ENCODE measurements around the gene CCDC88B. TPM values are rescaled to one million over a fixed set of nuclear protein-coding genes. Genes with fewer than 3 reads are reported as not detected.

Gene CCDC88B
- total RNA-seq, 2 donors from 2014 or later = 119 to 126 TPM

DNA sequence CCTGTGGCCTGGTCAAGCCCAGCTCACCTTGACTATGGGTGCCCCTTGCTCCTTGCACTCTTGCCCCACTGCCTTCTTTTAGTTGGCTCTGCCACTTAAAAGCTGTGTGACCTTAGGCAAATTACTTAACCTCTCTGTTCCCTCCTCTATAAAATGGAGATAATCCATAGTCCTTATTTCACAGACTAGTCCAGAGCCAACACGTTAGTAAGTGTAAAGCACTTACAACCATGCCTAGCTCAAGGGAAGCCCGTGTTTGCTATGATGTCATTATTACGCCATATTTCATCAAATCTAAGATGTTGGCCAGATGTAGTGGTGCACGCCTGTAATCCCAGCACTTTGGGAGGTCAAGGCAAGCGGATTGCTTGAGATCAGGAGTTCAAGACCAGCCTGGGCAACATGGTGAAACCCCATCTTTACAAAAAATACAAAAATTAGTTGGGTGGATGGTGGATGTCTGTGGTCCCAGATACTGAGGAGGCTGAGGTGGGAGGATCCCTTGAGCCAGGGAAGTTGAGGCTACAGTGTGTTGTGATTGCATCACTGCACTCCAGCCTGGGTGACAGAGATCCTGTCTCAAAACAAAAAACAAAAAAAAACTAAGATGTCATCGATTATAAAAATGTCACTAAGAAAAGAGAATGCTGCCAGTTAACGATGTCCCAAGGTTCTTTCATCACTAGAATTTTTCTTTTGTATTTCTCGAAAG lies 2.3 kb upstream of the CCDC88B start:
- ATAC-seq (replicated peaks in 1 of 2) (no peak), DNase-seq (no peak)
- Mint-ChIP-seq H3K9me3 (no peaks in the 10 kb centered on the region), H3K4me3 (peak overlapping the region in 1 of 2 donors; percentile 87), H3K27me3 (ENCODE audit: low read depth) (no peaks in the 10 kb centered on the region), H3K4me1 (ENCODE audit: low read depth) (peaks cover 56% of the 10 kb centered on the region), H3K36me3 (ENCODE audit: insufficient read depth in 2 of 2) (peaks cover 0 to 12% of the 10 kb centered on the region in 2 donors), H3K27ac (peak overlapping the region; percentile 48)

DNA sequence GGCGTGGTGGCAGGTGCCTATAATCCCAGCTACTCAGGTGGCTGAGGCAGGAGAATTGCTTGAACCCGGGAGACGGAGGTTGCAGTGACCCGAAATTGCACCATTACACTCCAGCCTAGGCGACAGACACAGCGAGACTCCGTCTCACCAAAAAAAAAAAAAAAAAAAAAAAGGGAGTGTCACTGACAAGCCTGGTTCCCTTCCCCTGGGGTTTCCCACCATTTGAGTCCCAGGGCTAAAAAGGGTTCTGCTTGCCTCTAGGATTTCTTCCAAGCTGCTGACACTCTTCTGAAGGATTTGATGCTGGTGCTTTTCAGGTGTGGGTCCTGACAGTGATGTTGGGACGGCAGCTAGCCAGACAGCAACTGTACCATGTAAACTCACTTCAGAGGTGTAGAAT lies 1.3 kb upstream of the CCDC88B start:
- H3K36me3 Mint-ChIP-seq (ENCODE audit: insufficient read depth in 2 of 2) = peaks cover 0 to 12% of the 10 kb centered on the region in 2 donors
- no peak for DNase-seq
- peak overlapping the region; percentile 87 to 96 for H3K4me3 Mint-ChIP-seq
- no peaks in the 10 kb centered on the region for H3K9me3 Mint-ChIP-seq
- no peak for ATAC-seq (replicated peaks in 1 of 2)
- peaks cover 60% of the 10 kb centered on the region for H3K4me1 Mint-ChIP-seq (ENCODE audit: low read depth)
- H3K27me3 Mint-ChIP-seq (ENCODE audit: low read depth) = no peaks in the 10 kb centered on the region
- H3K27ac Mint-ChIP-seq = peak overlapping the region; percentile 82

GRCh38 chr11:64339286-64339685 lies 718 bp upstream of the CCDC88B start:
- Mint-ChIP-seq H3K4me1 (ENCODE audit: low read depth) (peaks cover 60% of the 10 kb centered on the region), H3K4me3 (peak overlapping the region; percentile 87 to 96), H3K9me3 (no peaks in the 10 kb centered on the region), H3K27me3 (ENCODE audit: low read depth) (no peaks in the 10 kb centered on the region), H3K27ac (peak overlapping the region; percentile 82), H3K36me3 (ENCODE audit: insufficient read depth in 2 of 2) (peaks cover 0 to 12% of the 10 kb centered on the region in 2 donors)
- DNase-seq (no peak), ATAC-seq (replicated peaks in 1 of 2) (no peak)

GRCh38 chr11:64340671-64341335 lies 799 bp downstream of the CCDC88B start:
- peak; percentile 55 to 56 for ATAC-seq (replicated peaks in 1 of 2)
- Mint-ChIP-seq H3K4me3 (peak overlapping the region; percentile 87 to 96), H3K36me3 (ENCODE audit: insufficient read depth in 2 of 2) (peaks cover under 1 to 17% of the 10 kb centered on the region in 2 donors), H3K9me3 (no peaks in the 10 kb centered on the region), H3K4me1 (ENCODE audit: low read depth) (peaks cover 58% of the 10 kb centered on the region), H3K27ac (peak overlapping the region; percentile 97), H3K27me3 (ENCODE audit: low read depth) (no peaks in the 10 kb centered on the region)
- peak; percentile 86 to 87 for DNase-seq

DNA sequence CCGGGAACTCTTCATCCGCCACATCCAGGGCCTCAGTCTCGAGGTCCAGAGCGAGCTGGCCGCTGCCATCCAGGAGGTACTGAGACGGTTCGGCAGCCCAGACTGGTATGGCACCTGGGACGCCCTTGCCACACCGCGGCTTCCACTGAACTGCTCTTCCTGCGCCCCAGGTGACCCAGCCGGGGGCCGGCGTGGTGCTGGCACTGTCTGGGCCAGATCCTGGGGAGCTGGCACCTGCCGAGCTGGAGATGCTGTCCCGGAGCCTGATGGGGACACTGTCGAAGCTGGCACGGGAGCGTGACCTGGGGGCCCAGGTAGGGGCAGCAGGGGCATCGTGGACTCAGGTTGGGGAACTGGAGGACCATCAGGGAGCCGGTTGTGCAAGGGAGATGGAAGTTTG lies 1.4 kb downstream of the CCDC88B start:
- ATAC-seq (replicated peaks in 1 of 2) (no peak), DNase-seq (no peak)
- Mint-ChIP-seq H3K9me3 (no peaks in the 10 kb centered on the region), H3K4me3 (peak overlapping the region; percentile 87 to 96), H3K4me1 (ENCODE audit: low read depth) (peaks cover 58% of the 10 kb centered on the region), H3K36me3 (ENCODE audit: insufficient read depth in 2 of 2) (peaks cover 2 to 17% of the 10 kb centered on the region in 2 donors), H3K27me3 (ENCODE audit: low read depth) (no peaks in the 10 kb centered on the region), H3K27ac (no peak overlapping the region)

DNA sequence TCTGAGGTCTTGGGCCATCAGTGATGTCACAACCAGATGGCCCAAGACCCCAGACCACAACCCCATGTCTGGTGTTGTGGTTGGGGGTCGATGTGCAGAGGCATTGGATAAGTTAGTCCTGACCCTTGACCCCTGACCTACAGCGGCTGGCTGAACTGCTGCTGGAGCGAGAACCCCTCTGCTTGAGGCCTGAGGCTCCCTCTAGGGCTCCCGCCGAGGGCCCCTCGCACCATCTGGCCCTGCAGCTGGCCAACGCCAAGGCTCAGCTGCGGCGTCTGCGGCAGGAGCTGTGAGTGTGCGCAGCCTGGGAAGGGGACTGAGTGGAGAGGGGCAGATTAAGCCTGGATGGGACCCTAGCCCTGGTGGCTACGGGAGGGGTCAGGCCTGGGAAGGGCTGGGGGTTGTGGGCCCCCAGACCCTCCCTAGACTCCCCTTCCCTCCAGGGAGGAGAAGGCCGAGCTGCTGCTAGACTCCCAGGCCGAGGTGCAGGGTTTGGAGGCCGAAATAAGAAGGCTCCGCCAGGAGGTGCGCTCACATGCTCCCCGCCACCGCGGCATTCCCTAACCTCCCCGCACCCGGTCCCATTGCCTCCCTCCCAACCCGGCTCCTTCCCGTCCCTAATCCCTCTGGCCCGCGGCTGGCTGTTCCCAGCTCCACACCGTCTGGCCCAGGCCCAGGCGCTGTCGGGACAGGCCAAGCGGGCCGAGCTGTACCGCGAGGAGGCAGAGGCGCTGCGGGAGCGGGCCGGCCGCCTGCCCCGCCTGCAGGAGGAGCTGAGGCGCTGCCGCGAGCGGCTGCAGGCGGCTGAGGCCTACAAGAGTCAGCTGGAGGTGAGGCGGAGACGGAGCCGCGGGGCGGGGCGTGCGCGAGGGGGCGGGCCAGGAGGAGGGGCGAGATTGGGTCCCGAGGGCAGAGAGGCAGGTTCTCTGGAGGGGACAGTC lies 2.1 kb downstream of the CCDC88B start:
- DNase-seq = peak; percentile 95 to 96

DNA sequence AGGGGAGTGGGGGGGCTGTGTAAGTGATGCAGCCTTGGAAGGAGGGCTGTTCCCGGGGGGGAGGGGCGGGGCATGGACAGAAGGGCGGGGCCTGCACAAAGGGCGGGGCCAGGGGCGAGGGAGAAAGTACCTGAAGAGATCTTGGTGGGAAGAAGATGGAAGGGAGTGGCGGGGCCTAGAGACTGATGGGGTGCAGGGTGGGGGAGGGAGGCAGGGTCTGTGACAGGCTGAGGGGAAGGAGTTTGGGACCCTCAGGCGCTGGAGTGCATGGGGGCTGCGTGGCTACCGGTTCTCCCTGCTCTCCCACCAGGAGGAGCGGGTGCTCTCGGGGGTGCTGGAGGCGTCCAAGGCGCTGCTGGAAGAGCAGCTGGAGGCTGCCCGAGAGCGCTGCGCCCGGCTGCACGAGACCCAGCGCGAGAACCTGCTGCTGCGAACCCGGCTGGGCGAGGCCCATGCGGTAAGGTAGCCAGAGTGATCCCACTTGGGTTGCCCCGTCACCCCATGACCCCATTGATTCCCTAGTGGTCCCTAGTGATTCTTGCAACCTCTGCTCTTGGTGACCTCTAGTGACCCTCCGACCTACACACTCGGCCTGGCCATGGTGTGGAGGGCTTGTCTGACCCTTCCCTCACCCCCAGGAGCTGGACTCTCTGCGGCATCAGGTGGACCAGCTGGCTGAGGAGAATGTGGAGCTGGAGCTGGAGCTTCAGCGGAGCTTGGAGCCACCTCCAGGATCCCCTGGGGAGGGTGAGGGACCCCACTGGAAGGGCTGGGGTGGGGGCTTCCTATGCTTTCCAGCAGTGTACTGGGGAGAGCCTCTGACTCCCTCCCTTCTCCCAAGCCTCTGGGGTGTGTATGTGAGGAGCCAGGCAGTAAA lies 3.1 kb downstream of the CCDC88B start:
- H3K4me3 Mint-ChIP-seq = peak overlapping the region; percentile 1 to 96
- ATAC-seq (replicated peaks in 1 of 2) (no peak), DNase-seq (no peak)
- H3K27ac Mint-ChIP-seq = no peak overlapping the region
- H3K36me3 Mint-ChIP-seq (ENCODE audit: insufficient read depth in 2 of 2) = peaks cover 4 to 15% of the 10 kb centered on the region in 2 donors
- H3K9me3 Mint-ChIP-seq = no peaks in the 10 kb centered on the region
- H3K27me3 Mint-ChIP-seq (ENCODE audit: low read depth) = no peaks in the 10 kb centered on the region
- peaks cover 54% of the 10 kb centered on the region for H3K4me1 Mint-ChIP-seq (ENCODE audit: low read depth)

More for the DNA sequence above, 2.1 kb downstream of the CCDC88B start:
- ATAC-seq (replicated peaks in 1 of 2) = peak; percentile 81 to 87
- H3K4me1 Mint-ChIP-seq (ENCODE audit: low read depth) = peaks cover 58% of the 10 kb centered on the region
- no peaks in the 10 kb centered on the region for H3K9me3 Mint-ChIP-seq
- peaks cover 2 to 17% of the 10 kb centered on the region in 2 donors for H3K36me3 Mint-ChIP-seq (ENCODE audit: insufficient read depth in 2 of 2)
- no peaks in the 10 kb centered on the region for H3K27me3 Mint-ChIP-seq (ENCODE audit: low read depth)
- peak overlapping the region; percentile 30 to 96 for H3K4me3 Mint-ChIP-seq
- no peak overlapping the region for H3K27ac Mint-ChIP-seq

DNA sequence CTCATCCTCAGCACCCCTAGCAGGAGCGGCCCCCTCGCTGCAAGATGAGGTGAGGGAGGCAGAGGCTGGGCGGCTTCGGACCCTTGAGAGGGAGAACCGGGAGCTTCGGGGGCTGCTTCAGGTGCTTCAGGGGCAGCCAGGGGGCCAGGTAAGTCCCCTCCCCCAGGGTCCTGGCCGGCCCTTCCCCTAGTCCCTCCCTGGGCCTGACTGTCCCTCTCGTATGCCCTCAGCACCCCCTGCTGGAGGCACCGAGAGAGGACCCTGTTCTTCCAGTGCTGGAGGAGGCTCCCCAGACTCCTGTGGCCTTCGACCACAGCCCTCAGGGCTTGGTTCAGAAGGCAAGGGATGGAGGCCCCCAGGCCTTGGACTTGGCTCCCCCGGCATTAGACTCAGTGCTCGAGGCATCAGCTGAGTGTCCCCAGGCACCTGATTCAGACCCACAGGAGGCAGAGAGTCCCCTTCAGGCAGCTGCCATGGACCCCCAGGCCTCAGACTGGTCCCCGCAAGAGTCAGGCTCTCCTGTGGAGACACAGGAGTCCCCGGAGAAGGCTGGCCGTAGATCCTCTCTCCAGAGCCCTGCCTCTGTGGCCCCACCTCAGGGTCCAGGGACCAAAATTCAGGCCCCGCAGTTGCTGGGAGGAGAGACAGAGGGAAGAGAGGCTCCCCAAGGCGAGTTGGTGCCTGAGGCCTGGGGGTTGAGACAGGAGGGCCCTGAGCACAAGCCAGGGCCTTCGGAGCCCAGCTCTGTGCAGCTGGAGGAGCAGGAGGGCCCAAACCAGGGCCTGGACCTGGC lies 4.0 kb downstream of the CCDC88B start:
- no peak overlapping the region for H3K4me3 Mint-ChIP-seq
- peaks cover 45% of the 10 kb centered on the region for H3K4me1 Mint-ChIP-seq (ENCODE audit: low read depth)
- peaks cover 4 to 15% of the 10 kb centered on the region in 2 donors for H3K36me3 Mint-ChIP-seq (ENCODE audit: insufficient read depth in 2 of 2)
- no peaks in the 10 kb centered on the region for H3K9me3 Mint-ChIP-seq
- H3K27me3 Mint-ChIP-seq (ENCODE audit: low read depth) = no peaks in the 10 kb centered on the region
- no peak for ATAC-seq (replicated peaks in 1 of 2)
- no peak overlapping the region for H3K27ac Mint-ChIP-seq
- peak in 1 of 2 donors; percentile 30 for DNase-seq

DNA sequence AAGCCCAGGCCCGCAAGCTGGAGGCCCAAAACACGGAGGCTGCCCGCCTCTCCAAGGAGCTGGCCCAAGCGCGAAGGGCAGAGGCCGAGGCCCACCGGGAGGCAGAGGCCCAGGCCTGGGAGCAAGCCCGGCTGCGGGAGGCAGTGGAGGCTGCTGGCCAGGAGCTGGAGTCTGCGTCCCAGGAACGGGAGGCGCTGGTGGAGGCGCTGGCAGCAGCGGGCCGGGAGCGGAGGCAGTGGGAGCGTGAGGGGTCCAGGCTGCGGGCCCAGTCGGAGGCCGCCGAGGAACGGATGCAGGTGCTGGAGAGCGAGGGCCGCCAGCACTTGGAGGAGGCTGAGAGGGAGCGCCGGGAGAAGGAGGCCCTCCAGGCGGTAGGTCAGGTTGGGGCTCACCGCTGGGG lies 4.8 kb downstream of the CCDC88B start:
- ATAC-seq (replicated peaks in 1 of 2) = no peak
- Mint-ChIP-seq H3K4me1 (ENCODE audit: low read depth) (peaks cover 37% of the 10 kb centered on the region), H3K36me3 (ENCODE audit: insufficient read depth in 2 of 2) (peaks cover 4 to 11% of the 10 kb centered on the region in 2 donors), H3K4me3 (no peak overlapping the region), H3K9me3 (no peaks in the 10 kb centered on the region), H3K27me3 (ENCODE audit: low read depth) (no peaks in the 10 kb centered on the region), H3K27ac (no peak overlapping the region)
- no peak for DNase-seq

DNA sequence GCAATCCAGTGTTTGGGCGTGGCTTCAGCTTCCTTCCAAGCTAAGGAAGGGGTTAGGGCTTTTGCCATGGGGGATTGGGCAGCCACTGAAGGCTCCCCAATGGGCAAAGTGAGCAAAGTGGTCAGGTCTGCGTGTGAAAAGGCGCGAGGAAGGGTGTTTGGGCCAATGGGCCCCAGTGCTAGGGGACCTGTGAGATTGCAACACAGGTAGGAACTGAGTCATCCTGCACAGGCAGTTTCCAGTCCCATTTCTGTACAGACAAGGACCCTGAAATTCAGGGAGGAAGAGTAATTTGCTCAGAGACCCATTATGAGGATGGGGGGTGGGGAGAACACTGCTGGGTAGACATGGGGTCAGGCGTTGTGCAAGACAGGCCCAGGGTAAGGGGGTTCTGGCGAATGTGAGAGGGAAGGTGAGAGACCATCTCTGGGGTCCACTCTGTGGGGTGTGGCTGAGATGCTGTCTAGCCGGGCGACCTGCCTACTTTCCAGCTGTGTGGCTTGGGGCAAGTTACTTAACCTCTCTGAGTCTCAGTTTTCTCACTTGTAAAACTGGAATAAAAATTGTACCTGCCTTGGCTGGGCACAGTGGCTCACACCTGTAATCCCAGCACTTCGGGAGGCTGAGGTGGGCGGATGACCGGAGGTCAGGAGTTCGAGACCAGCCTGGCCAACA lies 7.3 kb downstream of the CCDC88B start:
- no peak overlapping the region for H3K4me3 Mint-ChIP-seq
- H3K27ac Mint-ChIP-seq = no peak overlapping the region
- H3K36me3 Mint-ChIP-seq (ENCODE audit: insufficient read depth in 2 of 2) = peaks cover 4 to 12% of the 10 kb centered on the region in 2 donors
- ATAC-seq (replicated peaks in 1 of 2) = no peak
- no peak for DNase-seq
- peaks cover 21% of the 10 kb centered on the region for H3K4me1 Mint-ChIP-seq (ENCODE audit: low read depth)
- no peaks in the 10 kb centered on the region for H3K27me3 Mint-ChIP-seq (ENCODE audit: low read depth)
- no peaks in the 10 kb centered on the region for H3K9me3 Mint-ChIP-seq

- ATAC-seq (replicated peaks in 1 of 2) (no peak), DNase-seq (no peak)
- no peaks in the 10 kb centered on the region for H3K27me3 Mint-ChIP-seq (ENCODE audit: low read depth)
- no peaks in the 10 kb centered on the region for H3K9me3 Mint-ChIP-seq
- H3K4me3 Mint-ChIP-seq = no peak overlapping the region
- peaks cover 4 to 12% of the 10 kb centered on the region in 2 donors for H3K36me3 Mint-ChIP-seq (ENCODE audit: insufficient read depth in 2 of 2)
- H3K4me1 Mint-ChIP-seq (ENCODE audit: low read depth) = peaks cover 13% of the 10 kb centered on the region
- no peak overlapping the region for H3K27ac Mint-ChIP-seq
Measured at GRCh38 chr11:64348383-64349024, 8.5 kb downstream of the CCDC88B start.
